GM23338 (cell line): Measurements from ENCODE around the gene SNRNP27. TPM values are rescaled to one million over a fixed set of nuclear protein-coding genes. Genes with fewer than 3 reads are reported as not detected.
A peak's percentile ranks its signal among the peaks of the same experiment; 100 is the strongest.

Source experiments
- ATAC-seq: fragments of 200-7000 bp; cut with Tn5 transposase; 3 replicates; pipeline ENCODE4 v1.9.1; 2020
- DNase-seq: peaks from one replicate; pipeline ENCODE4 v3.0.0-alpha.2; 2015; ENCODE audit warnings: low spot score
- H2AFZ ChIP-seq: fragments of 200-600 bp; sonication (generic); 2 replicates; pipeline ENCODE4 v1.8.0; 2016; ENCODE audit warnings: antibody characterized with exemption, mild to moderate bottlenecking, moderate library complexity
- H3F3A ChIP-seq: fragments of 200-600 bp; sonication (generic); replicated peaks from 2 replicates; pipeline ENCODE4 v1.8.0; 2017; ENCODE audit warnings: antibody characterized with exemption, mixed run types, low read depth
- H3K27ac ChIP-seq: fragments of 200-600 bp; sonication (generic); 2 replicates; pipeline ENCODE4 v1.6.1; 2016; ENCODE audit warnings: low read depth
- H3K27me3 ChIP-seq: fragments of 200-600 bp; sonication (generic); 2 replicates; pipeline ENCODE4 v1.8.0; 2016; ENCODE audit warnings: mild to moderate bottlenecking, mixed run types, moderate library complexity; ENCODE audit not compliant: insufficient read depth
- H3K36me3 ChIP-seq: fragments of 200-600 bp; sonication (generic); 2 replicates; pipeline ENCODE4 v1.8.0; 2016; ENCODE audit warnings: mild to moderate bottlenecking; ENCODE audit not compliant: insufficient read depth
- H3K4me1 ChIP-seq: fragments of 200-600 bp; sonication (generic); 2 replicates; pipeline ENCODE4 v1.8.0; 2016; ENCODE audit warnings: mild to moderate bottlenecking, moderate library complexity; ENCODE audit not compliant: insufficient read depth
- H3K4me2 ChIP-seq: fragments of 200-600 bp; sonication (generic); 2 replicates; pipeline ENCODE4 v1.7.1; 2017; ENCODE audit warnings: mixed run types
- H3K4me3 ChIP-seq: fragments of 200-600 bp; sonication (generic); 2 replicates; pipeline ENCODE4 v1.6.1; 2016; ENCODE audit warnings: mixed run types
- H3K79me2 ChIP-seq: fragments of 200-600 bp; sonication (generic); replicated peaks from 2 replicates; pipeline ENCODE4 v1.8.0; 2017; ENCODE audit warnings: mild to moderate bottlenecking; ENCODE audit not compliant: insufficient read depth
- H3K9me2 ChIP-seq: fragments of 200-600 bp; sonication (generic); 2 replicates; pipeline ENCODE4 v1.8.0; 2017; ENCODE audit not compliant: insufficient read depth
- H4K20me1 ChIP-seq: fragments of 200-600 bp; sonication (generic); replicated peaks from 2 replicates; pipeline ENCODE4 v1.8.0; 2017; ENCODE audit warnings: mild to moderate bottlenecking; ENCODE audit not compliant: insufficient read depth
- H3K27ac Mint-ChIP-seq: 2 replicates; pipeline ENCODE4 v1.8.0; 2020; ENCODE audit warnings: inconsistent platforms, mild to moderate bottlenecking, moderate library complexity, mixed read lengths
- H3K27me3 Mint-ChIP-seq: 3 replicates; pipeline ENCODE4 v1.8.0; 2022; ENCODE audit warnings: low read depth, mild to moderate bottlenecking, moderate library complexity, mixed read lengths, inconsistent platforms; ENCODE audit not compliant: insufficient read depth, poor library complexity
- H3K36me3 Mint-ChIP-seq: 3 replicates; pipeline ENCODE4 v1.8.0; 2021; ENCODE audit warnings: low read depth, mild to moderate bottlenecking, inconsistent platforms, moderate library complexity, mixed read lengths
- H3K4me1 Mint-ChIP-seq: 3 replicates; pipeline ENCODE4 v1.8.0; 2020; ENCODE audit warnings: mild to moderate bottlenecking, inconsistent platforms, mixed read lengths
- H3K4me3 Mint-ChIP-seq: 3 replicates; pipeline ENCODE4 v1.8.0; 2021; ENCODE audit warnings: moderate library complexity, mild to moderate bottlenecking, inconsistent platforms, mixed read lengths
- H3K9me3 Mint-ChIP-seq: 3 replicates; pipeline ENCODE4 v1.8.0; 2020; ENCODE audit warnings: moderate library complexity, mild to moderate bottlenecking, inconsistent platforms, mixed read lengths
- EZH2phosphoT487 ChIP-seq: fragments of 200-600 bp; sonication (generic); IDR thresholded peaks from one replicate; pipeline ENCODE4 v1.8.1; 2018; ENCODE audit warnings: antibody characterized with exemption; ENCODE audit not compliant: unreplicated experiment
- JUNB ChIP-seq: IDR thresholded peaks from one replicate; pipeline ENCODE4 v1.6.1; 2016; ENCODE audit warnings: antibody characterized with exemption; ENCODE audit not compliant: unreplicated experiment
- POLR2AphosphoS5 ChIP-seq: IDR thresholded peaks from 2 replicates; pipeline ENCODE4 v1.6.1; 2016; ENCODE audit warnings: antibody characterized with exemption, low read depth
- REST ChIP-seq: IDR thresholded peaks from one replicate; pipeline ENCODE4 v1.6.1; 2018; ENCODE audit warnings: antibody characterized with exemption; ENCODE audit not compliant: unreplicated experiment
- STAT1 ChIP-seq: IDR thresholded peaks from one replicate; pipeline ENCODE4 v1.6.1; 2016; ENCODE audit warnings: antibody characterized with exemption; ENCODE audit not compliant: unreplicated experiment
- ZNF114 ChIP-seq: fragments of 250-450 bp; sonication (Bioruptor Pico); IDR thresholded peaks from 2 replicates; pipeline ENCODE4 v1.5.0; 2020; ENCODE audit warnings: mild to moderate bottlenecking, moderate library complexity
- ZNF331 ChIP-seq: fragments of 250-450 bp; sonication (Bioruptor Pico); IDR thresholded peaks from 2 replicates; pipeline ENCODE4 v1.5.0; 2020; ENCODE audit warnings: low read depth, mild to moderate bottlenecking, moderate library complexity
- polyA plus RNA-seq: library from polyadenylated mRNA; unstranded; fragments of >200 nt; fragmentation: Nextera tagmentation; extraction: Ambion mirVana; gene quantifications from 2 replicates; pipeline ENCODE4 v1.2.1, GENCODE V29; 2016
- total RNA-seq: library from RNA; depleted of rRNA; stranded (reverse); fragments of >200 nt; shearing (Covaris generic); gene quantifications from 2 replicates; pipeline ENCODE4 v1.2.3, GENCODE V29; 2014
- TF ChIP-seq, protein P1 (sequence below), 2 experiments: fragments of 200-600 bp in 1 of 2; sonication (generic) in 1 of 2; conservative IDR thresholded peaks; 2 replicates each; pipeline versions ENCODE4 v1.5.1 to v1.6.1; 2016 to 2017; ENCODE audit warnings: antibody characterized with exemption in 2 of 2, low read depth in 2 of 2, mild to moderate bottlenecking in 2 of 2, moderate library complexity in 1 of 2
- TF ChIP-seq, protein P2 (sequence below): IDR thresholded peaks from 2 replicates; pipeline ENCODE4 v1.6.1; 2016; ENCODE audit warnings: antibody characterized with exemption
- TF ChIP-seq, protein P3 (sequence below): fragments of 250-450 bp; sonication (Bioruptor Pico); IDR thresholded peaks from 2 replicates; pipeline ENCODE4 v1.5.0; 2020; ENCODE audit warnings: mild to moderate bottlenecking, moderate library complexity

The SNRNP27 gene
- total and polyA plus RNA-seq, 2 experiments from 2014 or later, result 54.3 to 133 TPM

DNA sequence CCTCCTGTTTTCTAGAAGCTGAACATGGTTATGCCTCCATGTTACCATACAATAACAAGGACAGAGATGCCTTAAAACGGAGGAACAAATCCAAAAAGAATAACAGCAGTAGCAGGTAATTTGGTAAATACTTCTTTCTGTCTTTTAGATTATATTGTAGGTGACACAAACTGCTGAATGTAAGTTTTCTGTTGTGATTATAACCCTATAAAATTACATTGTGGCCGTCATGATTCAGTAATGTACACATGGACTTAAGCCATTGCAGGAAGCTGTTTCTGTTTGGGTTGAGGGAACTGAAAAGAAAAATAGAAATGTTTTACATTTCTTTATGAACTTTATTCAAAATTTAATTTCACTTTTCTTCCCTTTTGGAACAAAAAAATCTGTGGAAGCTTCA is 22.4 kb downstream of the SNRNP27 start:
- DNase-seq (no peak), ATAC-seq (no peak)
- H3K79me2 ChIP-seq, result no peaks in the 10 kb centered on the region
- no peaks in the 10 kb centered on the region for H3K36me3 ChIP-seq
- Mint-ChIP-seq H3K27me3 (peaks cover 6% of the 10 kb centered on the region), H3K9me3 (no peaks in the 10 kb centered on the region), H3K36me3 (peaks cover 3% of the 10 kb centered on the region; the same call in 1 of the 3 replicates), H3K27ac (no peak overlapping the region), H3K4me3 (peak overlapping the region; percentile 71), H3K4me1 (0 out of 3 replicates have a peak, but pooled peaks cover 6% of the 10 kb centered on the region)
- TF ChIP-seq ZNF114 (CRISPR knock-in tag) (no peak), STAT1 (no peak), POLR2AphosphoS5 (no peak), EZH2phosphoT487 (no peak), REST (no peak), ZNF331 (CRISPR knock-in tag) (no peak), JUNB (no peak)
- TF ChIP-seq, protein P1, sequence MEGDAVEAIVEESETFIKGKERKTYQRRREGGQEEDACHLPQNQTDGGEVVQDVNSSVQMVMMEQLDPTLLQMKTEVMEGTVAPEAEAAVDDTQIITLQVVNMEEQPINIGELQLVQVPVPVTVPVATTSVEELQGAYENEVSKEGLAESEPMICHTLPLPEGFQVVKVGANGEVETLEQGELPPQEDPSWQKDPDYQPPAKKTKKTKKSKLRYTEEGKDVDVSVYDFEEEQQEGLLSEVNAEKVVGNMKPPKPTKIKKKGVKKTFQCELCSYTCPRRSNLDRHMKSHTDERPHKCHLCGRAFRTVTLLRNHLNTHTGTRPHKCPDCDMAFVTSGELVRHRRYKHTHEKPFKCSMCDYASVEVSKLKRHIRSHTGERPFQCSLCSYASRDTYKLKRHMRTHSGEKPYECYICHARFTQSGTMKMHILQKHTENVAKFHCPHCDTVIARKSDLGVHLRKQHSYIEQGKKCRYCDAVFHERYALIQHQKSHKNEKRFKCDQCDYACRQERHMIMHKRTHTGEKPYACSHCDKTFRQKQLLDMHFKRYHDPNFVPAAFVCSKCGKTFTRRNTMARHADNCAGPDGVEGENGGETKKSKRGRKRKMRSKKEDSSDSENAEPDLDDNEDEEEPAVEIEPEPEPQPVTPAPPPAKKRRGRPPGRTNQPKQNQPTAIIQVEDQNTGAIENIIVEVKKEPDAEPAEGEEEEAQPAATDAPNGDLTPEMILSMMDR (conservative IDR thresholded peaks at IDR 0.05; ENCODE audit: low read depth in 2 of 2), result no peak
- TF ChIP-seq, protein P2, sequence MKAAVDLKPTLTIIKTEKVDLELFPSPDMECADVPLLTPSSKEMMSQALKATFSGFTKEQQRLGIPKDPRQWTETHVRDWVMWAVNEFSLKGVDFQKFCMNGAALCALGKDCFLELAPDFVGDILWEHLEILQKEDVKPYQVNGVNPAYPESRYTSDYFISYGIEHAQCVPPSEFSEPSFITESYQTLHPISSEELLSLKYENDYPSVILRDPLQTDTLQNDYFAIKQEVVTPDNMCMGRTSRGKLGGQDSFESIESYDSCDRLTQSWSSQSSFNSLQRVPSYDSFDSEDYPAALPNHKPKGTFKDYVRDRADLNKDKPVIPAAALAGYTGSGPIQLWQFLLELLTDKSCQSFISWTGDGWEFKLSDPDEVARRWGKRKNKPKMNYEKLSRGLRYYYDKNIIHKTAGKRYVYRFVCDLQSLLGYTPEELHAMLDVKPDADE, result no peak
- TF ChIP-seq, protein P3, sequence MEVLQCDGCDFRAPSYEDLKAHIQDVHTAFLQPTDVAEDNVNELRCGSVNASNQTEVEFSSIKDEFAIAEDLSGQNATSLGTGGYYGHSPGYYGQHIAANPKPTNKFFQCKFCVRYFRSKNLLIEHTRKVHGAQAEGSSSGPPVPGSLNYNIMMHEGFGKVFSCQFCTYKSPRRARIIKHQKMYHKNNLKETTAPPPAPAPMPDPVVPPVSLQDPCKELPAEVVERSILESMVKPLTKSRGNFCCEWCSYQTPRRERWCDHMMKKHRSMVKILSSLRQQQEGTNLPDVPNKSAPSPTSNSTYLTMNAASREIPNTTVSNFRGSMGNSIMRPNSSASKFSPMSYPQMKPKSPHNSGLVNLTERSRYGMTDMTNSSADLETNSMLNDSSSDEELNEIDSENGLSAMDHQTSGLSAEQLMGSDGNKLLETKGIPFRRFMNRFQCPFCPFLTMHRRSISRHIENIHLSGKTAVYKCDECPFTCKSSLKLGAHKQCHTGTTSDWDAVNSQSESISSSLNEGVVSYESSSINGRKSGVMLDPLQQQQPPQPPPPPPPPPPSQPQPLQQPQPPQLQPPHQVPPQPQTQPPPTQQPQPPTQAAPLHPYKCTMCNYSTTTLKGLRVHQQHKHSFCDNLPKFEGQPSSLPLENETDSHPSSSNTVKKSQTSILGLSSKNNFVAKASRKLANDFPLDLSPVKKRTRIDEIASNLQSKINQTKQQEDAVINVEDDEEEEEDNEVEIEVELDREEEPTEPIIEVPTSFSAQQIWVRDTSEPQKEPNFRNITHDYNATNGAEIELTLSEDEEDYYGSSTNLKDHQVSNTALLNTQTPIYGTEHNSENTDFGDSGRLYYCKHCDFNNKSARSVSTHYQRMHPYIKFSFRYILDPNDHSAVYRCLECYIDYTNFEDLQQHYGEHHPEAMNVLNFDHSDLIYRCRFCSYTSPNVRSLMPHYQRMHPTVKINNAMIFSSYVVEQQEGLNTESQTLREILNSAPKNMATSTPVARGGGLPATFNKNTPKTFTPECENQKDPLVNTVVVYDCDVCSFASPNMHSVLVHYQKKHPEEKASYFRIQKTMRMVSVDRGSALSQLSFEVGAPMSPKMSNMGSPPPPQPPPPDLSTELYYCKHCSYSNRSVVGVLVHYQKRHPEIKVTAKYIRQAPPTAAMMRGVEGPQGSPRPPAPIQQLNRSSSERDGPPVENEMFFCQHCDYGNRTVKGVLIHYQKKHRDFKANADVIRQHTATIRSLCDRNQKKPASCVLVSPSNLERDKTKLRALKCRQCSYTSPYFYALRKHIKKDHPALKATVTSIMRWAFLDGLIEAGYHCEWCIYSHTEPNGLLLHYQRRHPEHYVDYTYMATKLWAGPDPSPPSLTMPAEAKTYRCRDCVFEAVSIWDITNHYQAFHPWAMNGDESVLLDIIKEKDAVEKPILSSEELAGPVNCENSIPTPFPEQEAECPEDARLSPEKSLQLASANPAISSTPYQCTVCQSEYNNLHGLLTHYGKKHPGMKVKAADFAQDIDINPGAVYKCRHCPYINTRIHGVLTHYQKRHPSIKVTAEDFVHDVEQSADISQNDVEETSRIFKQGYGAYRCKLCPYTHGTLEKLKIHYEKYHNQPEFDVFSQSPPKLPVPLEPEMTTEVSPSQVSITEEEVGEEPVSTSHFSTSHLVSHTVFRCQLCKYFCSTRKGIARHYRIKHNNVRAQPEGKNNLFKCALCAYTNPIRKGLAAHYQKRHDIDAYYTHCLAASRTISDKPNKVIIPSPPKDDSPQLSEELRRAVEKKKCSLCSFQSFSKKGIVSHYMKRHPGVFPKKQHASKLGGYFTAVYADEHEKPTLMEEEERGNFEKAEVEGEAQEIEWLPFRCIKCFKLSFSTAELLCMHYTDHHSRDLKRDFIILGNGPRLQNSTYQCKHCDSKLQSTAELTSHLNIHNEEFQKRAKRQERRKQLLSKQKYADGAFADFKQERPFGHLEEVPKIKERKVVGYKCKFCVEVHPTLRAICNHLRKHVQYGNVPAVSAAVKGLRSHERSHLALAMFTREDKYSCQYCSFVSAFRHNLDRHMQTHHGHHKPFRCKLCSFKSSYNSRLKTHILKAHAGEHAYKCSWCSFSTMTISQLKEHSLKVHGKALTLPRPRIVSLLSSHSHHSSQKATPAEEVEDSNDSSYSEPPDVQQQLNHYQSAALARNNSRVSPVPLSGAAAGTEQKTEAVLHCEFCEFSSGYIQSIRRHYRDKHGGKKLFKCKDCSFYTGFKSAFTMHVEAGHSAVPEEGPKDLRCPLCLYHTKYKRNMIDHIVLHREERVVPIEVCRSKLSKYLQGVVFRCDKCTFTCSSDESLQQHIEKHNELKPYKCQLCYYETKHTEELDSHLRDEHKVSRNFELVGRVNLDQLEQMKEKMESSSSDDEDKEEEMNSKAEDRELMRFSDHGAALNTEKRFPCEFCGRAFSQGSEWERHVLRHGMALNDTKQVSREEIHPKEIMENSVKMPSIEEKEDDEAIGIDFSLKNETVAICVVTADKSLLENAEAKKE (CRISPR knock-in tag), result no peak
- no peaks in the 10 kb centered on the region for H3K9me2 ChIP-seq
- H4K20me1 ChIP-seq, result no peaks in the 10 kb centered on the region
- no peak overlapping the region for H2AFZ ChIP-seq
- H3K27me3 ChIP-seq, result no peaks in the 10 kb centered on the region
- peak overlapping the region; percentile 67; the same call in 1 of the 2 replicates for H3K4me3 ChIP-seq
- H3F3A ChIP-seq, result no peaks in the 10 kb centered on the region
- no peaks in the 10 kb centered on the region for H3K4me1 ChIP-seq
- no peak overlapping the region for H3K27ac ChIP-seq
- H3K4me2 ChIP-seq, result peak overlapping the region; percentile 82
